NCI-H2227 (cell line): ENCODE measurements around the gene GPR34.
"Not testable (repeated sequence)": the region's sequence is repeated elsewhere in the genome, so short reads cannot be mapped to it uniquely, and the experiment has no call there.

Experiments used
- DNase-seq: peaks from one replicate; lab custom pipeline; 2025; ENCODE audit not compliant: unreplicated experiment; lab: John Stamatoyannopoulos, UW

GPR34 gene, protein sequence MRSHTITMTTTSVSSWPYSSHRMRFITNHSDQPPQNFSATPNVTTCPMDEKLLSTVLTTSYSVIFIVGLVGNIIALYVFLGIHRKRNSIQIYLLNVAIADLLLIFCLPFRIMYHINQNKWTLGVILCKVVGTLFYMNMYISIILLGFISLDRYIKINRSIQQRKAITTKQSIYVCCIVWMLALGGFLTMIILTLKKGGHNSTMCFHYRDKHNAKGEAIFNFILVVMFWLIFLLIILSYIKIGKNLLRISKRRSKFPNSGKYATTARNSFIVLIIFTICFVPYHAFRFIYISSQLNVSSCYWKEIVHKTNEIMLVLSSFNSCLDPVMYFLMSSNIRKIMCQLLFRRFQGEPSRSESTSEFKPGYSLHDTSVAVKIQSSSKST

DNA sequence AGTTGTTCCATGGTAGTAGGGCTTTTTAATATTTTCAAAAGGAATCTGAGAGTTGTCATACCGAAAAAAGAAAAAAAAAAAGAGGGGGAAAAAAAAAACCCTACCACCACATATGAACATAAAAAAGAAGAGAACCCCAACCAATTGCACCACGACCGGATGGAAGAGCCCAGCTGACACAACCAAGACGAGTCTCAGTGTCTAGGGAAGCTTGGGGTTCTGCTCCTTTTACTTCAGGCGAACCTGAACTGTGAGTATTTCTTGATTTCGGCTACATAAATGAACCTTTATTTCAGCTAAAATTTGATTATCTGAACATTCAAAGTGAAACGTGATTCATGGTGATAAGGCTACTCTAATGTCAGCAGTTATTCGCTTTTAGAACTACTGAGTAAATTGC lies at the start of gene GPR34:
TSS of gene GPR34 (plus strand) at position 139 of the 400 bp plus-strand sequence. CDS start 6,661 bp downstream, outside the sequence.
- no peak for DNase-seq

DNA sequence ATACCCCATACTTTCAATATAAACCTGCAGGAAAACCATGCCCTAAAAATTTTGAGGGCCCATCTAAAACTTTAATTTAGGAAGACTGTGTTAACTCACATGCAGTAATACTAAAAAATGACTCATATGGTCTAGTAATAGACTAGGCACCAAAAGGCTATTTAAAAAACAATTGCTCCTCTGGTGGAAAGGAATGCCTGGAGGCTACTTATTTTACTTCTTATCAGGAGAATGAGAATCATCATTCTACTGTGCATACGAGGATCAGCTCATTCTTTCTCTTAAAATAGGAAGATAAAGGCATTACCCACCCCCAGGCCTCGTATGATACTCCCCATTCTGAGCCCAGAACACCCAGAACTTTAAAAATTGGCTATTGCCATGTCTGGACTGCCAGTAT lies 42.6 kb upstream of the GPR34 start:
- not testable (repeated sequence) for DNase-seq

DNA sequence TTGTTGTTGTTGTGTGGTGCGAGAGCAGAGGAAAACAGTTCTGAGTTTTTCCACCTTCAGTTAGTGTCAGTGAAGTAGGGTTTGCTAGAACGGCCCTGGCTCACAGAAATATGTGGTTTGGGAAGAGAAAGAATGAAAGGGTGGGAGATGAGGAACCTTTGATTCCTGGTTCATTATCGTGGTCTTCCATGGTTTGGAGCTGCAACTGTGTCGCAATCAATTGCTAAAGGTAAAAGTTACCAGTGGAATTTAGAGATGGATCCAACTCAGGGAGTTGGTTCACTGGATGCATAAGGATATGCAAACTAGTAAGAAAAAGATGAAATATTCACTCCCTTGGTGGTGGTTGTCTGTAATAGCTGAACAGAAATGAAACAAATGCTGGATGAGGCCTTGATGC lies 35.6 kb upstream of the GPR34 start:
- no peak for DNase-seq

DNA sequence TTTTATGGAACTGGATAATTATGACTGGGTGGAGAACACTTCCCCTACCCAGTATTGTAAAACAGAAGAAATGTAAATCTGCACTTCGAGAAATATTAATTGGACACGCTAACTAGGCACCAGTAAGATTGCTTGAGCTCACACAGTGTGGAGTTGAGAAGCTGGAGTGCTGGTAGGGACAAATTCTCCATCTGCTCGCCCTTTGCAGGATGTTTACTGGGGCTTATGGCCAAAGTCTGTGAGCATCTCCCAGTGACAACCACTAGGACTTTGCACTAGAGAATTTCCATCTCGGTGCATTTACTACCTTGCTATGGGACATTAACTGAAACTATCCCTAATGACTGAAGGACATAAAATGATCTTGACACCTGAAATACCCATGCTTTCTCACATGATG lies 33.7 kb upstream of the GPR34 start:
- DNase-seq = no peak

DNA sequence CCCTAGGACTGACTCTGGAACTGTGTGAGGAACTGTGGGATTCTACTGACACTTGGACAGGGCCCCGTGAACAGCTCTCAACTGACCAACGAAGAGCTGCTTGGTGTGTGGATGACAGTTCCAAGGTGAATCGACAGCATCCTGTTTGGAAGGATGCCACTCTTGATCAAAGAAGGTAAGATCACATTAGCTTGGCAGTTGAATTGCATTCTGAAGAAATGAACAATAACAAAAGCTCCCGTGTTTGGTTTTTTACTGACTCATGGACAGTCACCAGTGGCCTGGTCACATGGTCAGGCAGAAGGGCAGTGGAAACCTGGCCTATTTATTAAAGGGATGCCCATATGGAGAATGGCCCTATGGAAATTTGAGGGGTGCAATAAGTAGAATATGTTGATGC lies 33.1 kb upstream of the GPR34 start:
- no peak for DNase-seq

DNA sequence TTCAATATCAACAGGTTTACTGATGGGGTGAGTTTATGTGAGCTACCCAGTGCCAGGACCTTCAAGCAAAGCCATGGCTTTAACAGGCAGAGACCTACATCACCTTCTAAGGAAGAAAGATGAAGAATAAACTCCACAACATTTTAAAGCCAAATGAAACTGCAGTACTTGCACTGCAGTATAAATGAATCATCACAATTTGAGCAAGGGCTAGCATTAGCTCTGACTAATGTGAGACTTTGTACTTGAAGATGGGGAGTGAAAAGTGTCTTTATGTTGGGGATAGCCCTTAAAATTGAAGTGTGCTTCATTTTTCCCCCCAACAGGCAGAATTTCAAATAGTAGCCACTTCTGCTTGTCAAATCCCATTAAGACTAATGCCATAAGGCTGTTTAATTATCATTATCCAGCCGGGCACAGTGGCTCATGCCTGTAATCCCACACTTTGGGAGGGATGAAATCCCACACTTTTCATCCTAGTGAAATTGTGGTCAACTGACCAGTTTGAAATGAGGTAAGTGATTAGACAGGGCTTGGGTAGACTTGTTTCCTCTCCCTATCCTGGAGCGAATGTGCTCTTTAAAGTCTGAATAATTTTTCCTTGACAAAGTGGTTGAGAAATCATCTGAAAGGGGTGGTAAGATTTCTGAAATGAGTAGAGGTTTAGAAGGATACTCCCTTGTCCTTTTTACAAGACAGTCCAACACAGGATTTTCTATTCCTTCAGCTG lies 27.2 kb upstream of the GPR34 start:
- no peak for DNase-seq

DNA sequence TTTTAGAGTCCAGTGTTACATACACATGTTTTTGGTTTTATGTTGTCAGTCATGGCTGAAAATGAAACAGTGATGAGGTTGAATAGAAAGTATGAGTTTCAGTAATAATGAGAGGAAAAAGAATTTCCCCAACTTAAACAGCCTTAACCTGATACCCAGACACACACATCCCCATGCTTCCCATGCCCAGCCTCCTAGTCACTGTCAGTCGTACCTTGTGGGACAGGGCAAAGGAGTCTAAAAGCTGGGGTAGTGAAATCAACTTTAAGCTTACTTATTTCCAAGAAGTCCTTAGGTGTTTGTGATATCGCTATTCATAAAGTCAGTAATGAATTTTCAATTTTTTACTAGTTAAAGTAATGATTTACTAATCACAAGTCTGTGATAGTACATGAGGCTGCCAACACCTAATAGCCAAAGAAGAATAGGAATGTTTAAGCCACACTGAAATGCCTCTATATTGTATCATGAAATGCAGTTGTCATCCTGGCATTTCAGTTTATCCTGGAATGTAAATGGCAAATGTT lies 24.3 kb upstream of the GPR34 start:
- no peak for DNase-seq

DNA sequence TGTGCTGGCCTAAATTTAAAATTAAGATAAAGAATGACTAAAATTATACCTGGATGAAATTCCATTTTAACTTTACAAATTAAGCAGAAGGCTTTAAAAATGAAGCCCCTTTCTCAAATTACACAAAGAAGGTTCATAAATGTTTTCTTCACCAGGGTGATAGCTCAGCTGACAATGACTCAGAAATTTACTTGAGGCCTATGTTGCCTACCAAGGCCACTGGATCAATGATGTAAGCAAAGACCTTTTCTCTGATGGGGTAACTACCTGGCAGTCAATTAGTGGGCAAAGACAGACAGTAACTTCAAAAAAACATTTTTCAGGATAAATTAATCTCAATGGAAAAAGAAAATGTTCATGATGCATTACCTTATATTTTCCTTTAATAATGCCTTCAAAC lies 23.9 kb upstream of the GPR34 start:
- DNase-seq = no peak

DNA sequence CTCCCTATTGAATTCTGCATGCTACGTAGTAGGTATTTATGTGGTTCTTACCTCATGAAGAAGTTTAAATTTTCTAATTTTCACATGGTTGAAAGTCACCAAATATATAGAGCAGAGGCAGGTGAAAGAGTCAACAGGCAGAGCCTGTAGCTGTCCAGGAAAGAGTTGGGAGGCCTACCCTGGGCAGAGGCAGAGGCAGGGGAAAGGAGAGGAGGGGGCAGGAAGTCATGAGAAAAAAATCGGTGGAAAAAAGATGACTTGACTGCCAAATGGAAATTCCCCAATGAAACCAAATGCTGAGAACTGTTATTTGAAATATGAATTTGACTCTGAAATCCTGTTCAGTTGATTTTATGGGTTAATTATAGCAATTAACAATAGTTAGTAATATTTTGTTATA lies 23.1 kb upstream of the GPR34 start:
- DNase-seq = no peak

DNA sequence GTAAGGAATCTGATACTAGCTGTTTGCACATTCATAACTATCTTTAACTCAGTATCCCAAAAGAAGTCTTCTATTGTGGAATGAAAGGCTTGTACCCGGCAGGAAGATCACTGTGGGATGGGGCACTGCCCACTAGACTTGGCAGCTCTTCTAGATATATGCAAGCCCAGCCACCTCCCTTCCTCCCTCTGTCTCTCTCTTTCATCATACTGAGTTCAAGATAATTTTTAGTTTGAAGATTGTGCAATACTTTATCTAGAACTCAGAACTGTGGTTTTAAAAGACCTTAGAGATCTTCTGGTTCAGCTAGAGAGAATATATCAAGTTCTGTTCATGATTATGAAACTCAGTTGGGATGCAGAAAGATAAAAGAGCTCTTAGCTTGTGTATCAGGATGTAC lies 22.5 kb upstream of the GPR34 start:
- no peak for DNase-seq

DNA sequence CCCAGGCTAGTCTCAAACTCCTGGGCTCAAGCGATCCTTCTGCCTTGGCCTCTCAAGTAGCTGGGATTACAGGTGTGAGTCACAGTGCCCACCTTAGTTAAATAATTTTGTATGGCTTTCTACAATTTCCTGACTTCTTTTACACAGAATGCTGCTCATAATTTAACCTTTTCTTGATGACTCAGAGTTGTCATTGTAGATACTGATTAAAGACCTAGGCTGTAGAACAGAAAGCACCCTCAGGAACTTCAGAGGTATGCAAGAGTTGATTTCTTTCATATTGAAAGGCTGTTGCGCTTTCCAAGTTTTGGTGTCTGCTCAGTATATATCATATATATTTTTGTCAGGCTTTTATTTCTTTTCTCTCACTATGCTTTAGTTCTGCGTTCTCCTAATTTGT lies 21.1 kb upstream of the GPR34 start:
- no peak for DNase-seq

DNA sequence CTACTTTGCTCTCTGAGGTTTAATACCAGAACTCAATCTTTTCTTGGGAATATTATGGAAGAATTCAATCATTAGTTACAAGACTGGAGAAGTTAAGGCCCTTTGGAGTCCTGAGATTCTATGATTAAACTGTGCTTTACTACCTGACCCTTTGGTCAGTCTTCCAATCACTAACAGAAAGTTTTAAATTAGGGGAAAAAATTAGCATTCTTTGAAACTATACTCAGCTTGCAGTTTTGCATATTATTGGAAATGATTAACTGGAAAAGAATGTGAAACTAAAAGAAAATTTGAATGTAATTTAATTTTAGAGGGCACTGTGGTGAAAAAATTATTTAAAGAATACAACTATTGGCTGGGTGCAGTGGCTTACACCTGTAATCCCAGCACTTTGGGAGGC lies 18.7 kb upstream of the GPR34 start:
- DNase-seq = no peak

DNA sequence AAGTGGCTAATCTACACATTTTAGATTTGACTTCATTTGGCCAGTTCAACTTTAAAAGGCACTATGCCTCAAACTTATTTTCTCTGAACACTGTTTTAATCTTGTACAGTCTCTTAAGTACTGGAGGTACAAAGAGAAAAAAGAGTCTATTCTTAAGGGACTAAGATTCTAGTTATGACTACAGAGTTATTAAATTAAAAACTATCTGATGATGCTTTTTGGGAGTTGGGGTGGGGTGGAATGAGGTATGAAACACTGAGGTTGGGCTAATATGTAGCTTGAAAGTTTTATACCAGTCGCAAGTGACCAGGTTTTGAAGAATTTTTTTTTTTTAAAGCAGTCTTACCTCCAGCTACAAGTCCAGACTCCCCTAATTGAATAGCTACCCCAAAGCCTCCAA lies 17.7 kb upstream of the GPR34 start:
- DNase-seq = no peak

DNA sequence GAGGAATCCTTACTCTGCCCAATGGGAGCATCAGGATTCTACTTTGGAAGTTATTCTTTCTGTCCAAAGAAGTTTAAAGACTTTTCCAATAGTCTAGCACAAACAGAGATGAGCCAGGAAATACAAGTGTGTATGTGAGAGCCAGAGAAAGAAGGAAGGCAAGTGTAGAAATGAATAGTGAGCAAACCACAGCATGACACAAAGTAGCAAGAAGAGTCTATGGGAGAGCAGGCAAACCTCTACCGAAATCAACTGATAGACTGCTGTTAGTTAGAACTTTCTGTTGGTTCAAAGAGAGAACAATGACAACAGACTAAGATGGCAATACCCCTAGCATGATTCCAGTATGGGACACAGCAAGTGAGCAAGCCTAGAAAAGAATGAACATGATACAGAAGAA lies 16.1 kb upstream of the GPR34 start:
- DNase-seq = no peak

DNA sequence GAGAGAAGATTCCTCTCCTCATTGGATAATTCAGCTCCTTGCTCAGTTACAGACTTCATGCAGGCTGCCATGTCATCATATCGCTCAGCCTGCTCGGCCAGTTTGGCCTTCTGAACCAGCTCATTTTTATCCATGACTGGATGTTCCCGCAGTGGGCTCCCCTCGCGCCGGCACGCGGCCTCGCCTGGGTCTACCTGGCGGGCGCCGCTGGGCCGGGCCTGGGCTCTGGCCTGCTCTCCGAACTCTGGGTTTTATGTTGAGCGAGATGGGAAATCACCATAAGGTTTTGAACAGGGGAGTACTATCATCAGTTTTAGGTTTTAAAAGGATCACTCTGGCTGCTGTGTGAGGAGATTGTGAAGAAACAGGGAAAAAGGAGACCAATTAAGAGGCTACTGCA lies 12.4 kb upstream of the GPR34 start:
- DNase-seq = not testable (repeated sequence)

DNA sequence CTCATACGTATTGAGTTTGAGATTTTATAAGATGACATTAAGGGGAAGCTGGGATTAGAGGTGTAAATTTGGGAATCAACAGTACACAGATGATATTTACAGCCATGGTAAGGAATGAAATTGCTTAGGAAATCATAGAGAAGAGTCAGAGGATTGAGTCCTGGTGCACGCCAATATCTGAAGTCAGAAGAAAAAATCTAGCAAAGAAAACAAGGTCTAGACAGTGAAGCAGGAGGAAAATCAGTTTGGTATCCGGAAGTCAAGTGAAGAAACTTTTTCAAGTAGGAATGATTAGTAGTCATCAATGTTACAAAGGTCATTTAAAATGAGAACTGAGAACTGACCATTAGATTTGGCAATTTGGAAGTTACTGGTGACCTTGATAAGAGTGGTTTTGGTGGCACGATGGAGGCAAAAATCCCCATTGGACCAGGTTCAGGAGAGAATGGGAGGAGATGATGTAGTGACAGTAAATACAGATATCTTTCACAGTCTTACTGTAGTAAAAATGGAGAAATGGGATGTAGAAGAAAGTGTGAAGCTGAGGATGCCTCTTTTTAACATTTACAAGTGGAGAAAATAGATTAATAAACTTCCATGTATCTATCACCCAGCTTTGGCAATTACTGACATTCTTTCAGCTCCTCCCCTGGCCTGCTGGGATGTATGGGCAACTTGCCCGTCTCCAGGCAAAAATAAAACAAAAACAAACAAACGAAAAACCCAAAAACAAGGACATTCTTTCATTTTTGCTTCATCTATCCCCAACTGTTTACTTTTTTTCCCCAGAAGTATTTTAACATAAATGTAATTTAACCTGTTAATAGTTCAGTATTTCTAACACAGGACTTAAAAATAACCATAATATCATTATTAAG lies 11.4 kb upstream of the GPR34 start:
- no peak for DNase-seq

DNA sequence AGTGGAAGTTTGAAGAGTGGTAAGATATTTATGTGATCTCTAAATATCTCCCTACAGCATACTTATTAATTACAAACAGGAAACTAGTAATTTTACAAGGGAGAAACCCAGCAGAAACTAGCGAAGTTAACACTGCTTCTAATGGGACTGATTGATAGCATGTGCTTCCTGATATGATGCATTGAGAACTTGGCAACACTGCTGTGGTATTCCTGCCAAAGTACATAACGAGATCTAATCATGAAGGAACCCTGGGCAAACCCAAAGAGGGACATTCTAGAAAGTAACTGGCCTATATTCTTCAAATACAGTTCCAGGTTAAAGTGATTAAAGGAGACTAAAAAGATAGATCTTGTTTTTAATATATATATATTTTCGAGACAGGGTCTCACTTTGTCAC lies 4.6 kb upstream of the GPR34 start:
- DNase-seq = no peak

DNA sequence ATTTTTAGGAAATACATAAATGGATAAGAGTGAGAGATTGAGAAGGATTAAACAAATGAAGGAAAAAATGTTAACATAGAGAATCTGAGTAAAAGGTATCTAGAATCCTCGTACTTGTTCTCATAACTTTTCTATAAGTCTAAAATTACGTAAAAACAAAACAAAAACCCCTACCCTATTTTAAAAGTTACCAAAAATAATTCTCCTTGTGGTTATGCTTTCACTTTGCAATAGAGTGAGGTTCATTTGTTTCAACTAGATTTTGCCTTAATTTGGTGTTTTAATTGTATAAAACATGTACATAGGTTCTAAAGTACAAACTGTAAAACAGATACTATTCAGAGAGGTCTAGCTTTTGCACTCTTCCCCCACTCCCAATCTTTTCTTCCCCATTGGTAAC lies 3.8 kb upstream of the GPR34 start:
- no peak for DNase-seq

DNA sequence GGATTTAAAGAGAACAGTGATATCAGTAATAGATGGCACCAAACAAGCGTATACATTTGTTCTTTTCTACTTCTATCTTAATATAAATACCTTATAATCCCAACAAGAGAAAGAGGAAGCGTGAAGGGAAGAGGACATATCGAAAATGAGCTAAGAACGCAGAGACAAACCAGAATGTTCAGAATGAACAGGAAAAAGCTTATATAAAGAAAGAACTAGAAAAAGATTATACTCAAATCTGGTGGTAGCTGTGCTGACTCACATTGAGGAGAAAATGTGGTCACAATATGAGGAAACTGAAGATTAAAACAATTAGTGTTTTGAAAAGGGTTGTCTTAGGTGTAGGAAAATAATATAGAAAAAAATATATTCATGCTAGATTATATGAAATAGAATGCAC lies 2.0 kb upstream of the GPR34 start:
- no peak for DNase-seq

DNA sequence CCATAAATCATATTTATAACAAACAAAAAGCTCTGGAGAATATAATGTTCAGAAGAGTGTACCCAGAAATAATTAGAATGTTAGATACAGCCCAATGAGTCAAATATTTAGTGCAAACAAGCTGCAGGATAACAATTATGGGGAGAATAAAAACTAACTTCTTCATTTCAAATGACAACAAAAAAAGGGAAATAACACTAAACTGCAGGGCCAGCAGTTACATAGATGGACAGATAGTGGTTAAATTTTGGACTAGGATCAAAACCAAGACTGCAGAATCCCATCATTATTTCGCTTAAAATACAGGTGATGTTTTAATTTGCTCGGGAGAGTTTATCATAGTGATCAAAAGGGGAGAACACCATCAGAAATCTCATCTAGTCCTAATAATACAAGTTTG lies 617 bp upstream of the GPR34 start:
- no peak for DNase-seq

DNA sequence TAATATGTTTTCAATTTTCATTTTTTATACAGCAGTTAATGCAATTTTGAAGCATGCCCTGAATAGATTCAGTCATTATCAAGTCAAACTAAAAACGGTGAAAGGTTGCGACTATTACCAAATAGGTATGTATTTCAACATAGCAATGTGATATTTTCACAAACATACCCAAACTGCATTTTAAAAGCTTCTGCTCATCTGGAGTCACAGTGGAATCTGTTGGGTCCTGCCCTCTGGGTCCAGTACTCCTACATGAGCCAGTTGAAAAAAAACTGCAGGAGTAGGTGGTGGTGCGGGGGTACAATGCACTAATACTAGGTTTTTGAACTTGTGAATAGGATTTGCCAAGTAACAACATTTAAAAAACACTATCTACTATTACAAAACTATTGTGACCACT lies 938 bp downstream of the GPR34 start:
- DNase-seq = no peak
